ENCODE data around the gene MED29.

DNA sequence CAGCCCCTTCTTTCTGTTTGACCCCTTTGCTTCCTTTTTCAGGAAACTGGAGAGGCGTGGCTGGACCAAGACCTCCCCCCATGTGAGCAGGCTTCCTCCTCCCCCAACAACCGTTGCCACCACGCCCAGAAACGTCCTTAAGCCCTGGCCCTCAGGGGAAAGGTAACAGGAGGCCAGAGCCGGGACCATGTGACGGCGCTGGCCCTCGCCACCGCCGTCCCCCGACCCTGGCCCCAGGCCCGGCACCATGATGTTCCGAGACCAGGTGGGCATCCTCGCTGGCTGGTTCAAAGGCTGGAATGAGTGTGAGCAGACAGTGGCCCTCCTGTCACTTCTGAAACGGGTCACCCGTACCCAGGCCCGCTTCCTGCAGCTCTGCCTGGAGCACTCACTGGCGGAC is 34.5 kb upstream of the MED29 start:
- no peak for TF ChIP-seq YY1 (IDR thresholded peaks at IDR 0.05; ENCODE audit: insufficient read depth, insufficient read length)
- TF ChIP-seq ZNF274 (IDR thresholded peaks at IDR 0.05; ENCODE audit: low read depth, low read length): no peak
- no peak for TF ChIP-seq SUZ12 (IDR thresholded peaks at IDR 0.05; ENCODE audit: extremely low read depth, insufficient read depth, insufficient read length)
